Left colon (tissue), 2 donors: Measurements from ENCODE around the gene B3GALNT2. TPM values are rescaled to one million over a fixed set of nuclear protein-coding genes. Genes with fewer than 3 reads are reported as not detected.

Source experiments
- ATAC-seq: fragments of 200-7000 bp; cut with Tn5 transposase; one replicate; pipeline ENCODE4 v1.9.1; 2020; ENCODE audit warnings: mild to moderate bottlenecking, moderate library complexity
- DNase-seq, 2 donors: peaks; one replicate each; pipeline ENCODE4 v3.0.0-alpha.2; 2020
- intact Hi-C, 2 donors: fragments of 100-400 bp; cut with DNase I in 1 of 2; cut with micrococcal nuclease in 1 of 2; formaldehyde crosslinking; loops; one replicate each; pipeline versions ENCODE4 v1.11.2 to v1.14.0; 2022; cut with DNase I, micrococcal nuclease
- total RNA-seq, 2 donors: library from RNA; stranded (reverse); fragmentation: NEBNext Ultra II Directional; extraction: Animal tissue kit (Norgen Biotek cat#: 25700); gene quantifications; one replicate each; pipeline ENCODE4 v1.2.1, GENCODE V29; 2021
- donor health status: DM: no; HTN: no; CAD: no.
- donor health status: DM: yes; HTN: yes; CAD: no.

Gene B3GALNT2
- total RNA-seq, 2 donors from 2014 or later = 18.6 to 18.7 TPM

DNA sequence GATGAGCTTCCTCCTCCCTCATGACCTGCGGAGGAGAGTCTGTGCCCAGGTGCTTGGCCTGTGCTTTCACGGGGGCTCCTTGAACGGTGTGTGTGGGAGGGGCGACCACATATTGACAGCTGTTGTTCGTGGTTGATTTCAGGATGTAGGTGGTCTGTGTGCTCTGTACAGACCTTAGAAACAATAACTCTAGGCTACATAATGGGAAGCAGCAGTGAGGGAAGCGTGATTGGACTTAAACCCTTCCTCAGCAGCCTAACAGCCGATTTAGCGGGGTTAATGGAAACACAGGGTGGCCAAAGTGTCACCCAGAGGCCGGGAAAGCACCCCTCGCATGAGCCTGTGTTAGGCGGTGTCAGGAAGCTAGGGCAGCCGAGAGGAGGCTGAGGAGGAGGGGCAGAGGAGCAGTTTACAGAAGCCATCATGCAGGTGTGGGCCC is 81.0 kb downstream of the B3GALNT2 start:
- DNase-seq = no peak
- no peak for ATAC-seq

DNA sequence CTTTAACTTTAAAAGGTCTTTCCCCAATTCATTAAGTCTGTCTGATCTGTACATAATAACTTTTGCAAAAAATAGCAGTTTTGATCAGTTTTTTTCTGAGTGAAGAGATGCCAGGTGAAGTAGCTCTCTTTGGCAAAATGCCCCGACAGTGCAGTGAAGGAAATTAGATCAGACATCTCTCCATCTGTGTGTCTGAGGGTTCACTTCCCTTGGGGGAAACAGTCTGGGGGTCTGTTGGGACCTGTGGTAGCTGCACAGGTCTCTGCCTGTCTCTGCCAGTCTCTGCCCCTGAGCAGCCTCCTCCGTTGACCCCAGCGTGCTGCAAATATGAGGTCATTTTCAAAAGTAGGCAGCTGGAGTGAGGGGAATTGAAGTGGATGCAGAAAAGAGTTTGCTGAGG is 82.5 kb downstream of the B3GALNT2 start:
- DNase-seq = no peak
- intact Hi-C loops = no loop called here
- ATAC-seq = no peak

More for the DNA sequence above, 81.0 kb downstream of the B3GALNT2 start:
- intact Hi-C loops = no loop called here

DNA sequence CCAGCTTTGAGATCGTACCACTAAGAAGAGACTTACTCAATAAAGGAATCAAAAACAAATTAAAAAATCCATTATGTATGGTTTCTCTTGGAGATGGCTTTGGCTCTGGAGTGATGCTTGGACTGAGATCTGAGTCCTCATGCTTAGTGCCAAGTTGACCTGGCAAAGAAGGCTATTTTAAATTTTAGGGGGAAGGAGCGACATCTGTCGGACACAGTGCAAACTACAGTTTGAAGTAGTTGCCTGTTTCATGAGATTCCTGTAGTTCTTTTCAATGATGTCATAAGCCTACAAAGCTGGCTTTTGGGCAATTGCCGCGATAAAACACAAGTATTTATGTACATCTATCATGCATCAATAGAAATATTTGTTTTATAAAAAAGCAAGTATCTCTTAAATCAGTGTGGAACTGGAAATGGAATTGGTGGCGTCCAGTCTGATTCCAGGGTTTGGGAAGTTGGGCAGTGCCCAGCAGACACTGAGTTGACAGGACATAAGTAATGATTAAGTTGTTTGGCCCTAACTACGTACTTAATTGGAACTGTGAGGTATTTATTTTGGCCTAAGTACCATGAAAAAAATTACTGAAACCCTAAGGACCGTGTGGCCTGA is 87.1 kb downstream of the B3GALNT2 start:
- intact Hi-C loops = loop anchor here in 1 of 2 donors (10.0 kb wide), 1 partner anchor 312 kb away; no protein-coding TSS in a partner anchor
- ATAC-seq = peak; percentile 66

DNA sequence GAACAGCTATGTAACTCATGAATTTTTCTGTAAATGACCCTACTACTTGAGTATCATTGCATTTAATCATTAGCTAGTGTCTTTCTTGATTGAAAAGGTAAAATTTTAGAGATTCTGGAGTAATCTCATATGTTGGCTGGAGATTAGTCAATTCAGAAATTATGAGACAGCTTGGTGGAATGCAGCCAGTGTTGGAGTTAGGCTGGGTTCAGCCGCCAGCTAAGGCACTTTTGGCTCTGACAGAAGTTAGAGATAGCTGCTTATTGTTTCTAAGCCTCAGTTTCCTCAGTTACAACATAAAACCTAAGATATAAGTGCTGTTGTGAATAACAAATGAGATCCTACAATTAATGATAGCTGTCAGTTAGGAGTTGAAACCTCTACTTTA is 87.6 kb downstream of the B3GALNT2 start:
- ATAC-seq (no peak), DNase-seq (no peak)
- intact Hi-C loops = loop anchor here in 1 of 2 donors (10.0 kb wide), 1 partner anchor 312 kb away; no protein-coding TSS in a partner anchor

More for the DNA sequence above, 87.1 kb downstream of the B3GALNT2 start:
- DNase-seq = peak in 1 of 2 donors; percentile 56

DNA sequence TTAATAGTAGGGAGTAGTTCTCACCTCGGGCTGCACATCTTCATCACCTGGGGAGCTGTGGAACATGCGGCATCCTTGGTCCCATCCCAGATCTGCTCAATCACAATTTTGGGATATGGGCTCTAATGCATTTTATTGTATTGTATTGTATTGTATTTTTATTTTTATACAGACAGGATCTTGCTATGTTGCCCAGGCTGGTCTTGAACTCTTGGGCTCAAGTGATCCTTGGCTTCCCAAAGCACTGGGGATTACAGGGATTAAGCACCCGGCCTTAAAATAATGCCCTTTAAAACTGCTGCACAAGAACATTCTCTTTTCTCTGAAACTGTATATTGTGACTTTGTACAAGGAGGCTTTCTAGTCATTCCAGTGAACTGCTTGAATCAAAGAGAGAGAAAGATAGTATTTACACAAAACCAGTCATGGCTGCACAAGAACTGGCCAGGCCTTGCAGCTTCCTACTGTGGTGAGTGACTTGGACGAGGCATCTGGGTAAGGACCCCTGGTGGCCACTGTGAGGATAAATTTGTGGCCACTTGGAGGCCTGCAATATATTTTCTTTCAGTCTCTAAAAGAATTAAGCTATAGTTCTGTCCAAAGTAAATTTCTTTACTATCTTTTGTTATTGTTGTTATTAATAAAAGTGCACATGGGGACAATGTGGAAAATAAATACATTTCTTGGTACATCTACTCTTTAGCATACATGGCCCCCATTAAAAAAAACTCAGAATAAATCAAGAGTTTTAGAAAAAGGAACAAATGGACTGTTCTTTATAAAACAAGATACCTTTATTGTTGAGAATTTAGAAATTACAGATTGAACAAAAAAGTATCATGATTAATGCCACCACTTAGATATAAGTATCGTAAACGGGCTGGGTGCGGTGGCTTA is 89.0 kb downstream of the B3GALNT2 start:
- intact Hi-C loops = loop anchor here in 1 of 2 donors (2.0 to 10.0 kb wide), 2 partner anchors 162 to 310 kb away; no protein-coding TSS in a partner anchor
- DNase-seq = peak; percentile 66 to 67
- peak; percentile 81 for ATAC-seq

DNA sequence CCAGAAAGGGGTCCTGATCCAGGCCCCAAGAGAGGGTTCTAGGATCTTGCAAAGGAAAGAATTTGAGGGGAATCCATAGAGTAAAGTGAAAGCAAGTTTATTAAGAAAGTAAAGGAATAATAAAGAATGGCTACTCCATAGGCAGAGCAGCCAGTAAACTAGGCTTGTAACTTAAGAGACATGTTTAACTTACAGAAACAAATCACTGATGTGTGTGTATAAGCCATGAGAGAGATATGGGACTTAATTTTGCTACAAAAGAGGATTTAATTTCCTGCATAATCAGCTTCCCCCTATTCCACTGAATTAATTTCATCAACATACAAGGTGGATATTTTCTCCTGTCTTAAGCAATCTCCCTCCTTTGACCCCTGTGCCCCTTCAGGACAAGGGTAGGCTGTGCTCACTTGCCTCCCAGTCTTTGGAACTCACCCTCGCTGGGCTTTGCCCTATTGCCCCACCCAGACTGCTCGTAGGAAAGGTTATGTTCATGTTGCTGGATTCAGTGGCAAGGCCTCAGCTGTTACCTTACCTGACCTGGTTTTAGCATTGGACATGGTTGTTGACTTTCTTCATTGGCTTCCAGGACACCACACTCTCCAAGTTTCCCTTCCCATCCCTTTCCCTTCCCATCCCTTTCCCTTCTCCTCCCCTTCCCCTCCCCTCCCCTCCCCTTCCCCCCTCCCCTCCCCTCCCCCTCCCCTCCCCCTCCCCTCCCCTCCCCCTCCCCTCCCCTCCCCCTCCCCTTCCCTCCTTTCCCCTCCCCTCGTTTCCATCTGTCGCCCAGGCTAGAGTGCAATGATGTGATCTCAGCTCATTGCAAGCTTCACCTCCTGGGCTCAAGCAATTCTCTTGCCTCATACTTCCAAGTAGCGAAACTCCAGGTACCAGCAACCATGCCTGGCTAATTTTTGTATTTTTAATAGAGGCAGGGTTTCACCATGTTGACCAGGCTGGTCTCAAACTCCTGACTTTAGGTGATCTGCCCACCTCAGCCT is 92.5 kb downstream of the B3GALNT2 start:
- intact Hi-C loops = loop anchor here in 1 of 2 donors (10.0 kb wide), 1 partner anchor 307 kb away; no protein-coding TSS in a partner anchor
- DNase-seq (peak; percentile 25 to 51), ATAC-seq (peak; percentile 85)

DNA sequence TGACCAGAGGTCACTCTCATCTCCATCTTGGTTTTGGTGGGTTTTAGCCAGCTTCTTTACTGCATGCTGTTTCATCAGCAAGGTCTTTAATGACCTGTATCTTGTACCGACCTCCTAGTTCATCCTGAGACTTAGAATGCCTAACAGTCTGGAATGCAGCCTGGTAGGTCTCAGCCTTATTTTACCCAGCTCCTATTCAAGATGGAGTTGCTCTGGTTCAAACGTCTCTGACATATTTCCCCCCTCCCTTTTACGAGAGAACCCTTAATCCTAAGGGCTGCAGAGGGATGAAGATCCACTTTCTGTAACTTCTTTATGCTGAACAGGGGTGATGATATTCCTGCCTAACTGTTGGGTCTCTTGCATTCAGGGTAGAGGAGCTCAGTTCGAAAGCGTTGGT is 93.8 kb downstream of the B3GALNT2 start:
- intact Hi-C loops = loop anchor here in 1 of 2 donors (10.0 kb wide), 1 partner anchor 306 kb away; no protein-coding TSS in a partner anchor
- DNase-seq = no peak
- no peak for ATAC-seq

DNA sequence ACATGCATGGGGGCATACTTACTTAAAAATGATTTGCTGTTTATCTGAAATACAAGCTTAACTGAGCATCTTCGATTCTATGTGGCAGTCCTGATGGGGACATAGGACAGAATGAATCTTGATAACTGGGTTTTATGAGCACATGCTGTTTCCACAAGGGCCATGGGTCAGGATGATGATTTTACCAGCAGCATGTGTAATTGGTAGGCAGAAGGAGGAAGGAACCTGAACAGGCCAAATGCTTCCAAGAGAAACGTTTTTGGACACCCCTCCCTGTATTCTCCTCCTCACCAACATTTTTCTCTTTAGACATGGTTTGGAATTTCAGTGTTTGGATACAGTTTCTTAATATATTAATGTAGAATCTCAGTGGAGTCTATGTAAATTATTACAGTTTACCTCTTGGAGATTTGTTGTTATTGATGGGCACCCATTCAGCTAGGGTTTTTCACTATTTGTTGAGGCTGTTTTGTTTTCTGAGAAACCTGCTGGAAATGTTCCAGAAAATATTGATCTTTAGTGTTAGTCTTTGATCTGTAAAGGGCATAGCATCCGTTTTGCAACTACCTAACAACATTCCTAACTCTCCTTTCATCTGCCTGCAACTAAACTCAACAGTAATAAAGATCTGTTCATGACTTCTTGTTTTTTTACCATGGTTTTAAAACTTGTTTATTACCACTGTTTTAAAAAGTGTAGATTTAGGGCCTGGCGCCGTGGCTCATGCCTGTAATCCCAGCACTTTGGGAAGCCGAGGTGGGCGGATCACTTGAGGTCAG is 95.0 kb downstream of the B3GALNT2 start:
- DNase-seq (no peak), ATAC-seq (peak; percentile 60)
- intact Hi-C loops = no loop called here

DNA sequence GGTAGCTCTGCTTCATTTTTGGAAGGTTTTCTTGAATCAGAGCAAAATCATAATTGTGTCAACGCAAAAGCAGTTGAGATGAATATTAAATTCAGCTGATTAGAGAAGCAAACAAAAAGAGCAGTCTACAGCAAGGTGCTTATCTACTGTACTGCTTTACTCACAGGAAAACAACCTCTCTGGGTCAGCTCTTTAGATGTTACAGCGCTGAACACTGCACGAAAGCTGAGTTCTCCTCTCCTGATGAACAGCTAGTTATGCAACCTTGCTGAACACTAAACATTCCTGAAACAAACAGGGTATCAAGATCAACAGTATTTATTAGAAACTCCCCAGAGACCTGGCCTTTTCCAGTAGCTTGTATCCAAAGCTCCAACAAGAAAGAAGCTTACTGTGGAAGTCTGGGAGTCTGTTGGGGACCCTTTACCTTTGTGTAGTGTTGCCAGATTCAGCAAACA is 95.7 kb downstream of the B3GALNT2 start:
- no peak for DNase-seq
- no peak for ATAC-seq

DNA sequence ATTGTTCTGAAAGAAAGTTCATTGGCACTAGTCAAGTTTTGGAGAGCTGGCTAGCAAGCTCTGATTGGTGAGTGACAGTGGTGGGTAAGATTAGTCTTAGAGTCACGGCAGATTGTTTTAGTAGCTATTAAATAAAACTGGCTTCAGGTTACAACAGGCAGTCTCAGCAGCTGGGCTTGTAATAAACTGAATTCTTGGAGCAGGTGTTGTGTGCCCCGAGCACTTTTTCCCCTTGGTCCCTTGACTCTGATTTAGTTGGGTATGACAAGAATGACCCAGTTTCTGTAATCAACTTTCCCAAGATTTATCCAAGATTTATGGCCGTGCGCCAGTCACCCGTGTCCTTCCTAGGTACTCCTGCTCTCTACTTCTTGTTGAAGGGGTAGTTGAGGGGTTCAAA is 96.8 kb downstream of the B3GALNT2 start:
- ATAC-seq = no peak
- intact Hi-C loops = no loop called here
- no peak for DNase-seq

More for the DNA sequence above, 95.7 kb downstream of the B3GALNT2 start:
- intact Hi-C loops = no loop called here

DNA sequence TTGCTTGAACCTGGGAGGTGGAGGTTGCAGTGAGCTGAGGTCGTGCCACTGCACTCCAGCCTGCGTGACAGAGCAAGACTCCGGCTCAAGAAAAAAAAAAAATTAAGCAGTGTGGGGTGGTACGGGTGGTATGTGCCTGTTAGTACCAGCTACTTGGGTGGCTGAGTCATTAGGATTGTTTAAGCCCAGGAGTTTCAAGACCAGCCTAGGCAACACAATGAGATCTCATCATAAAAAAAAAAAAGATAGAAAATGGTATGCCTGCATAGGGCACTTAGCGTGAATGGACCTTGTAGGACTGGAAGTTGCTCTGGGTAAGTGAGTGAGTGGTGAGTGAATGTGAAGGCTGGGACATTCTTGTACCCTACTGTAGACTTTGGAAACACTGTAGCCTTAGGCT is 100.1 kb downstream of the B3GALNT2 start:
- intact Hi-C loops = no loop called here
- ATAC-seq = no peak
- no peak for DNase-seq

DNA sequence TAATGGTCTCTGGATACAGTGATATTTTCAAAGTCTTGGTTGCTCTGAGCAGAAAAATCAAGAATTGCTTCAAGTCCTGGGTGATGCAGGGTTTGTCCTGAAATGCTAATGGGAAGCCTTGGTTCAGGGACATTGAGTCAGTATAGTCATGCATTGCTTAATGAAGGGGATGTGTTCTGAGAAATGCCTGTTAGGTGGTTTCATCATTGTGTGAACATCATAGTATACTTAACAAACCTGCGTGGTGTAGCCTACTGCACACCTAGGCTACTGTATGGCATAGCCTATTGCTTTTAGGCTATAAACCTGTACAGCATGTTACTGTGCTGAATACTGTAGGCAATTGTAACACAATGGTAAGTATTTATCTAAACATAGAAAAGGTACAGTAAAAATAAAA is 100.7 kb downstream of the B3GALNT2 start:
- intact Hi-C loops = no loop called here
- DNase-seq (no peak), ATAC-seq (no peak)

DNA sequence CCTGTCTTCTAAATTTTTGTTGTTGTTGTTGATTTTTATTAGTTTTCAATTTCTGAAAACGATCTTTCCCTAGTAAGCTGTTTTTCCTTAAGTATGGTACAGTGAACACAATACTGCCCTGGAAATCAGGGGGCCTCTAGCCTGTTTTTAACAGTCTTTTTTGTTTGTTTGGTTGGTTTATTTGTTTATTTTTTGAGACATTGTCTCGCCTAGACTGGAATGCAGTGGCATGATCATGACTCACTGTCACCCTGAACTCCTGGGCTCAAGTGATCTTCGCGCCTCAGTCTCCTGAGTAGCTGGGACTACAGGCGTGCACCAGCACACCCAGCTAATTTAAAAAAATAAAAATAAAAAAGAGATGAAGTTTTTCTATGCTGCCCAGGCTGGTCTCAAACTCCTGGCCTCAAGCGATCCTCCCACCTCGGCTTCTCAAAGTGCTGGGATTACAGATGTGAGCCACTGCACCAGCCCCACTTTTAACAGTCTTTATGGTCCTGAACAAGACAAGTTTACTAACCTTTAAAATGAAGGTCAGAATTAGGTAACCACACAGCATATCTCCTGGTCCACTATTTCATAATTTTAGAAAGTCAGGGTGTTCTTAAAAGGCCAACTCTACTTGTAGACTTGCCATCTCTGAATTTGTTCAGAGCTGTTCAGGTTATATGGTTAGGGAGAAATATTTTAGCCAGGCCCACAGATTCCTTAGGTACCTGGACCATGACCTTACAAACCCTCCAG is 101.6 kb downstream of the B3GALNT2 start:
- intact Hi-C loops = no loop called here
- DNase-seq (no peak), ATAC-seq (no peak)

DNA sequence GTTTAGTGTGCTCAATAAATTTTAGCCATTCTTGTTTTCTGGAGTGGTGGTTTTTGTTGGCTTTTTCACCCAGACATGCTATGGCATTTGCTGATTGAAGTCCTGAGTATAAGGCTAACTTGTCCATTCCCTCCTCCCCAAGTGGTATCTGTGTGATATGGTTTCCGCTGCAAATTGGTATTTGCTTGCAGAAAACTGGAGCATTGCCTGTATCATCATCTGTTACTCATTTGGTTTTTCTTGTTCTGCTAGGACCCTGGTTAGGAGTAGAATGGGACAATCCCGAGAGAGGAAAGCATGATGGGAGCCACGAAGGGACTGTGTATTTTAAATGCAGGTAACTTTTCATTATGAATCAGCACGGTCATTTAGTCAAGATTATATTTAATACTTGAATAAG is 103.0 kb downstream of the B3GALNT2 start:
- ATAC-seq = no peak
- intact Hi-C loops = no loop called here
- no peak for DNase-seq
